Measurements from ENCODE around the gene WDR72.

- TF ChIP-seq CTCF (IDR thresholded peaks at IDR 0.05), result no peak
- TF ChIP-seq POLR2A (IDR thresholded peaks at IDR 0.05), result no peak
These were observed 179.1 kb downstream of the WDR72 start for GRCh38 chr15:53580366-53580765.
